ENCODE data around the gene TMEM129. TPM values are rescaled to one million over a fixed set of nuclear protein-coding genes. Genes with fewer than 3 reads are reported as not detected.

Gene TMEM129
- total and polyA plus RNA-seq, 10 of the 15 experiments (the other 5 are each of a cell fraction or from before 2014, with no cell fraction given) = 0.19 to 24.9 (median 13.2) TPM

- TF ChIP-seq NFYB (IDR thresholded peaks at IDR 0.05; ENCODE audit: insufficient read depth, low read depth, low read length) (no peak), BHLHE40 (IDR thresholded peaks at IDR 0.05; ENCODE audit: borderline replicate concordance in 1 of 2, low read depth in 2 of 2, low read length in 1 of 2) (no peak), BACH1 (IDR thresholded peaks at IDR 0.05; ENCODE audit: borderline replicate concordance) (no peak)
These were observed 19.0 kb upstream of the TMEM129 start (continued) for GRCh38 chr4:1740021-1740545.

GRCh38 chr4:1739358-1739757 is 18.2 kb upstream of the TMEM129 start:
- no TSS peak for BruUV-seq (replicated peaks)
- CTCF ChIA-PET = no interaction called here
- Histone ChIP-seq H3K9me3 (replicated peaks; ENCODE audit: control insufficient read depth, insufficient read depth, low read length) (peaks cover 18% of the 10 kb centered on the region), H3K27ac (ENCODE audit: control insufficient read depth, insufficient read depth) (no peak overlapping the region), H2AFZ (ENCODE audit: control insufficient read depth, low read depth, low read length) (no peak overlapping the region), H3K27me3 (replicated peaks in 1 of 2; ENCODE audit: control insufficient read depth in 2 of 2, insufficient read depth in 2 of 2, low read length in 1 of 2) (no peaks in the 10 kb centered on the region), H3K79me2 (ENCODE audit: control insufficient read depth, insufficient read depth, low read length) (no peaks in the 10 kb centered on the region), H3K4me3 (no peak overlapping the region), H3K36me3 (ENCODE audit: control insufficient read depth in 2 of 2, insufficient read depth in 2 of 2, low read length in 1 of 2) (peaks cover 42 to 60% of the 10 kb centered on the region in 2 experiments), H4K20me1 (ENCODE audit: control insufficient read depth, insufficient read depth) (no peaks in the 10 kb centered on the region), H3K4me2 (ENCODE audit: control insufficient read depth, insufficient read depth) (no peak overlapping the region), H3K9ac (ENCODE audit: control insufficient read depth, insufficient read depth, low read length) (no peak overlapping the region), H3K4me1 (ENCODE audit: control insufficient read depth, insufficient read depth, low read length) (no peaks in the 10 kb centered on the region)
- no peak for ATAC-seq
- WGBS (ENCODE audit: insufficient coverage, insufficient replicate concordance, low lambda C conversion rate, missing lambda C conversion rate) = 96% methylated on average over 9 of the region's 9 CpGs
- TF ChIP-seq ZZZ3 (IDR thresholded peaks at IDR 0.05; ENCODE audit: control insufficient read depth, insufficient read length, low read depth) (no peak), POLR2A (IDR thresholded peaks at IDR 0.05; ENCODE audit: low read depth, low read length) (peak; percentile 58; the same call in 1 of the 2 replicates)
- SMC1A ChIA-PET (ENCODE audit: uncharacterized antibody, unreplicated experiment) = no interaction called here
- RAD21 ChIA-PET (ENCODE audit: unreplicated experiment) = no interaction called here
- POLR2A ChIA-PET = no interaction called here
- no peak for DNase-seq (ENCODE audit: low read depth, low spot score)
- intact Hi-C loops (cut with micrococcal nuclease; ENCODE audit: unreplicated experiment) = no loop called here
- in situ Hi-C loops (cut with MboI) = no loop called here
- no peak for FAIRE-seq

GRCh38 chr4:1738410-1738809 is 17.3 kb upstream of the TMEM129 start:
- peaks cover 18% of the 10 kb centered on the region for H3K9me3 ChIP-seq (replicated peaks; ENCODE audit: control insufficient read depth, insufficient read depth, low read length)
- H3K27ac ChIP-seq (ENCODE audit: control insufficient read depth, insufficient read depth) = no peak overlapping the region
- ChIA-PET CTCF (no interaction called here), SMC1A (ENCODE audit: uncharacterized antibody, unreplicated experiment) (no interaction called here), POLR2A (no interaction called here), RAD21 (ENCODE audit: unreplicated experiment) (no interaction called here)
- H3K27me3 ChIP-seq (replicated peaks in 1 of 2; ENCODE audit: control insufficient read depth in 2 of 2, insufficient read depth in 2 of 2, low read length in 1 of 2) = no peaks in the 10 kb centered on the region
- H3K4me1 ChIP-seq (ENCODE audit: control insufficient read depth, insufficient read depth, low read length) = no peaks in the 10 kb centered on the region
- no peaks in the 10 kb centered on the region for H4K20me1 ChIP-seq (ENCODE audit: control insufficient read depth, insufficient read depth)
- no peak overlapping the region for H3K9ac ChIP-seq (ENCODE audit: control insufficient read depth, insufficient read depth, low read length)
- ATAC-seq (no peak), DNase-seq (ENCODE audit: low read depth, low spot score) (no peak), FAIRE-seq (no peak)
- H3K79me2 ChIP-seq (ENCODE audit: control insufficient read depth, insufficient read depth, low read length) = no peaks in the 10 kb centered on the region
- no peak overlapping the region for H3K4me2 ChIP-seq (ENCODE audit: control insufficient read depth, insufficient read depth)
- in situ Hi-C loops (cut with MboI) (no loop called here), intact Hi-C loops (cut with micrococcal nuclease; ENCODE audit: unreplicated experiment) (no loop called here)
- H3K4me3 ChIP-seq = no peak overlapping the region
- H3K36me3 ChIP-seq (ENCODE audit: control insufficient read depth in 2 of 2, insufficient read depth in 2 of 2, low read length in 1 of 2) = peaks cover 43 to 53% of the 10 kb centered on the region in 2 experiments
- H2AFZ ChIP-seq (ENCODE audit: control insufficient read depth, low read depth, low read length) = no peak overlapping the region
- 96% methylated on average over 4 of the region's 4 CpGs for WGBS (ENCODE audit: insufficient coverage, insufficient replicate concordance, low lambda C conversion rate, missing lambda C conversion rate)
- no TSS peak for BruUV-seq (replicated peaks)
- no peak for TF ChIP-seq CREB1 (IDR thresholded peaks at IDR 0.05; ENCODE audit: low read depth)
- no peak for TF ChIP-seq EGR1 (IDR thresholded peaks at IDR 0.05; ENCODE audit: borderline replicate concordance in 1 of 2, low read depth in 2 of 2, low read length in 2 of 2)
- TF ChIP-seq KLF5 (IDR thresholded peaks at IDR 0.05; ENCODE audit: partially characterized antibody) = peak; percentile 74
- TF ChIP-seq BCL3 (IDR thresholded peaks at IDR 0.05; ENCODE audit: borderline replicate concordance, insufficient read depth, low read depth, low read length, poor library complexity, severe bottlenecking) = no peak
- TF ChIP-seq MAX (IDR thresholded peaks at IDR 0.05; ENCODE audit: low read depth, low read length) = no peak
- TF ChIP-seq TARDBP (IDR thresholded peaks at IDR 0.05; ENCODE audit: borderline replicate concordance) = no peak
- peak; percentile 99 for TF ChIP-seq CBX5 (IDR thresholded peaks at IDR 0.05; ENCODE audit: low read depth)
- TF ChIP-seq HDAC6 (IDR thresholded peaks at IDR 0.05; ENCODE audit: unreplicated experiment) = no peak
- no peak for TF ChIP-seq MEF2A (IDR thresholded peaks at IDR 0.05; ENCODE audit: insufficient read depth, low read depth, low read length)
- no peak for TF ChIP-seq YBX1 (IDR thresholded peaks at IDR 0.05)
- TF ChIP-seq EZH2 (IDR thresholded peaks at IDR 0.05; ENCODE audit: borderline replicate concordance, control insufficient read depth, low read depth, low read length) = no peak

Measured in GM12878 (cell line).